ENCODE data around the gene POLR2L. TPM values are rescaled to one million over a fixed set of nuclear protein-coding genes. Genes with fewer than 3 reads are reported as not detected.

The POLR2L gene
- total RNA-seq, 1 donor from 2014 or later = 106 TPM

DNA sequence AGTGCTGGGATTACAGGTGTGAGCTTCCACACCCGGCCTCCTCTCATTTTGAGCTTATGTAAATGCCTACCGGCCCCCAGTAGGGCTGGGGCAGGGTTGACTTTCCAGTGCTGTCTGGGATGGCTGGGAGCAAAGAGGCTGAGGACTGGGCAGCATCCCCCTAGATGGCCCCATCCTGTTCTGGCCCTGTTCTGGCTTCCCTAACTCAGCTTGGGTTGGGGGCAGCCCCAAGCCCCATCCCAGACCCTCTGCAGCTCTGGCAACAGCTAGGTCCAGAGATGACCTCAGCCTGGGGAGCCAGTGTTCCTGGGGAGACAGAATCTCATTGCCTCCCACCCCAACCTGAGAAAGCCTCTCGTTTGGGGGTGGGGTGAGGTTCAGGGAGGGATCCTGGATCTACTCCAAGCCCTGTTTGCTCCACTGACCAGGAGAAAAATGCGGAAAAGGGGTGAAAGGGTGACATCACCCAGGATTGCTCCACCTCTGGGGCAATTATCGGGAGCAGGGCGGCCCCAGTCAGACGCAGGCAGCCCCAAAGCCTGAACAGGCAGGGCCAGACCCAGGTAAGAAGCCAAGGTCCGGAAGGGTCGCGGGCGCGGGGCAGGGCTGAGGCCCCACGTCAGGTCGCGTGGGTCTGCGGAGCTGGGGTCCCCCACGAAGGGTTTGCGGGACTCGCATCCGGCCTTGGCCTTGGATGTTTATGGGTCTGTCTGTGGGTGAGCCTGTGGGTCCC, 23.8 kb downstream of the POLR2L start, which contains the start of gene PNPLA2:
PNPLA2 (plus strand) TSS at position 519 of the 733 bp plus-strand sequence. CDS start 805 bp downstream, outside the sequence.
- peak within 1 kb of the TSS; percentile 79 for H3K4me3 Mint-ChIP-seq
- TF ChIP-seq, protein P1, sequence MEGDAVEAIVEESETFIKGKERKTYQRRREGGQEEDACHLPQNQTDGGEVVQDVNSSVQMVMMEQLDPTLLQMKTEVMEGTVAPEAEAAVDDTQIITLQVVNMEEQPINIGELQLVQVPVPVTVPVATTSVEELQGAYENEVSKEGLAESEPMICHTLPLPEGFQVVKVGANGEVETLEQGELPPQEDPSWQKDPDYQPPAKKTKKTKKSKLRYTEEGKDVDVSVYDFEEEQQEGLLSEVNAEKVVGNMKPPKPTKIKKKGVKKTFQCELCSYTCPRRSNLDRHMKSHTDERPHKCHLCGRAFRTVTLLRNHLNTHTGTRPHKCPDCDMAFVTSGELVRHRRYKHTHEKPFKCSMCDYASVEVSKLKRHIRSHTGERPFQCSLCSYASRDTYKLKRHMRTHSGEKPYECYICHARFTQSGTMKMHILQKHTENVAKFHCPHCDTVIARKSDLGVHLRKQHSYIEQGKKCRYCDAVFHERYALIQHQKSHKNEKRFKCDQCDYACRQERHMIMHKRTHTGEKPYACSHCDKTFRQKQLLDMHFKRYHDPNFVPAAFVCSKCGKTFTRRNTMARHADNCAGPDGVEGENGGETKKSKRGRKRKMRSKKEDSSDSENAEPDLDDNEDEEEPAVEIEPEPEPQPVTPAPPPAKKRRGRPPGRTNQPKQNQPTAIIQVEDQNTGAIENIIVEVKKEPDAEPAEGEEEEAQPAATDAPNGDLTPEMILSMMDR (conservative IDR thresholded peaks at IDR 0.05) = no peak

DNA sequence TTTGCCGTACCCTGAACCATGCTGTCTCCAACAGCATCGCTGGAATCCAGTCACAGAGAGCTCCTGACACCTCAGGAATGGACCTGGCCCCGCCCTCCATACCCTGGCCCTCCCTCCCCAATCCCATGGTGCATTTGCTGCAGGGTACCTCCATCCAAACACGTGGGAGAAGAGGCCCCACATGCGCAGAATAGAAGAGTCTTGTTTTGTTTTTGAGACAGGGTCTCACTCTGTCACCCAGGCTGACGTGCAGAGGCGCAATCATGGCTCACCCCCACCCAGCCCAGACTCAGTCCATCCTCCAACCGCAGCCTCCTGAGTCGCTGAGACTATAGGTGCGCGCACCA, 25.9 kb downstream of the POLR2L start:
- Mint-ChIP-seq H3K4me3 (no peak overlapping the region), H3K27me3 (no peaks in the 10 kb centered on the region), H3K4me1 (ENCODE audit: unreplicated experiment) (peaks cover 3% of the 10 kb centered on the region), H3K36me3 (no peaks in the 10 kb centered on the region), H3K27ac (peak overlapping the region; percentile 23), H3K9me3 (no peaks in the 10 kb centered on the region)
- DNase-seq (ENCODE audit: extremely low spot score, unreplicated experiment) = no peak
- TF ChIP-seq, protein P1 (conservative IDR thresholded peaks at IDR 0.05) = no peak

More for the DNA sequence above, 23.8 kb downstream of the POLR2L start, which contains the start of gene PNPLA2:
- Mint-ChIP-seq H3K36me3 (no peaks in the 10 kb centered on the region), H3K4me1 (ENCODE audit: unreplicated experiment) (no peaks in the 10 kb centered on the region), H3K9me3 (no peaks in the 10 kb centered on the region), H3K27me3 (no peaks in the 10 kb centered on the region), H3K27ac (no peak within 1 kb of the TSS)
- no peak for DNase-seq (ENCODE audit: extremely low spot score, unreplicated experiment)

DNA sequence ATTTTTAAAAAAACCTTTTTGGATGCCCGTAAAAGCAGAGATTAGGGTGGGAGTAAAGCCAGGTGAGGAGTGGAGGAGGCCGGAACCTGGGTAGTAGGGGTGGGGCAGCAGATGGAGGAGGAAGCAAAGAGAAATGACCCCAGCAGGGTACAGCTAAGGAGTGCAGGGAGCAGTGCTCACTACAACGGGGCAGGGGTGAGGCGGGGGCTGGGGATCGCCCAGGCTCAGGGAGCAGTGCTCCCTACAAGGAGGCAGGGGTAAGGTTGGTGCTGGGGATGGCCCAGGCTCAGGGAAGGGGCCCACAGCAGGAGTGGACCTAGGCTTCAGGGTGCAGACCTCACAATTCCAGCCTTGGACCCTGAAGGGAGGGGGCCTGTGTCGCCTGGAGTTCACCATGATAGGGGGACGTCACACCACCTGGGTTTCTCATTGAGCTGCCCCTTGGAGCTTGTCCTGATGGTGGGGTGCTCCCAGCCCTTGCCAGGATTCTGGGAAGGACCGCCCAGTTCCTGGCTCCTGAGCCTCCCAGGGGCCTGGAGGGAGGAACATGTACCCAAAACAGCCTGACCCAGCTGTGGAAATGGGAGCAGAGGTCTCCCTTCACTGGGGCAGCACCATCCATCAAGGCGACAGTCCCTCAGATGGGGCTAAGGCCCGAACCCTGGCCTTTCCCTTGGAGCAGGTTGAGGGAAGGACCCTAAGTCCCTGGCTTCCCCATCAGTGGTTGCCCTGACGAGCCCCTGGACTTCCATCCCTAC, 26.5 kb downstream of the POLR2L start:
- H3K36me3 Mint-ChIP-seq = no peaks in the 10 kb centered on the region

DNA sequence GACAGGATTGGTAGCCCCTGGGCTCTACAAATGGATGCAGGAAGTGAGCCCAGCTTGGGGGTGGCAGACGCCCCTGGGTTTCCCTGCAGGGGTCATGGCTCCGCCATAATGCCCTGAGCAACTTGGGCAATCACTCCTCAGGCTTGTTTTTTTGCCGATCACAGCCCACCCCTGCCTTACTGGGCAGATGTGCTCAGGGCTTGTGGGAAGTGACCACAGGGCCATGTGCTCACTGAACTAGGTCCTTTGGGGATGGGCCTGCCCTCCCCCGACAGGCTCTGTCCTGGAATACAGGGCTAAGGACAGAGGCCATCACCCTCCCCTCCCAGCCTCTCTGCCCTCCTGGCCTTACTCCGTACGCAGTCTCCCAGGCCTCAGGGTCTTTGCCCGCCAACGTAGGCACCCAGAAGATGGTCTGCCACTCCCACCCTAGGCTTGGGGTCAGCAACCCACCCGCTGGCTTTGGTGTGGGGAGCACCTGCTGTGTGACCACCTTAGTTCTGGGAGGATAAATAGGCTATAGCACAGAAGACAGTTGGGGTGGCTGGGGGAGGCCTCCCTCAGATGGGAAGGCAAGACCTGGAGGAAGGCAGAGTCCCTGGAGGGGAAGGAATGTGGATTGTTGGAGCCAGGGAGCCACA, 28.8 kb downstream of the POLR2L start:
- no peak for DNase-seq (ENCODE audit: extremely low spot score, unreplicated experiment)

More for the DNA sequence above, 26.5 kb downstream of the POLR2L start:
- Mint-ChIP-seq H3K4me3 (no peak overlapping the region), H3K27me3 (no peaks in the 10 kb centered on the region), H3K9me3 (no peaks in the 10 kb centered on the region), H3K27ac (peak overlapping the region; percentile 23), H3K4me1 (ENCODE audit: unreplicated experiment) (peaks cover 8% of the 10 kb centered on the region)
- no peak for DNase-seq (ENCODE audit: extremely low spot score, unreplicated experiment)
- TF ChIP-seq, protein P1 (conservative IDR thresholded peaks at IDR 0.05) = no peak

DNA sequence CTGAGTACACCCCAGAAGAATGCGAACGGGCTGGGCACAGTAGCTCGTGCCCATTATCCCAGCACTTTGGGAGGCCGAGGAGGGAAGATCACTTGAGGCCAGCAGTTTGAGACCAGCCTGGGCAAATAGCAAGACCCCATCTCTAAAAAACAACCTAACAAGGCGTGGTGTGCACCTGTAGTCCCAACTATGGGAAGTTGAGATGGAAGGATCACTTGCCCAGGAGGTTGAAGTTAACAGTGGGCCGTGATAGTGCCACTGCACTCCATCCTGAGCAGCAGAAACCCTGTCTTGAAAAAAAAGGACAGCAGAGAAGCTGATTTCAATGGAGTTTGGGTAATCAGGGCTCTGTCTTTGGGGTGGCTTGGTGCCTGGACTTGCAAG, 29.3 kb downstream of the POLR2L start:
- no peak overlapping the region for H3K27ac Mint-ChIP-seq
- H3K36me3 Mint-ChIP-seq = no peaks in the 10 kb centered on the region
- H3K4me3 Mint-ChIP-seq = no peak overlapping the region
- no peaks in the 10 kb centered on the region for H3K9me3 Mint-ChIP-seq
- TF ChIP-seq, protein P1 (conservative IDR thresholded peaks at IDR 0.05) = no peak
- no peak for DNase-seq (ENCODE audit: extremely low spot score, unreplicated experiment)
- H3K27me3 Mint-ChIP-seq = no peaks in the 10 kb centered on the region
- H3K4me1 Mint-ChIP-seq (ENCODE audit: unreplicated experiment) = peaks cover 10% of the 10 kb centered on the region

More for the DNA sequence above, 28.8 kb downstream of the POLR2L start:
- Mint-ChIP-seq H3K27ac (no peak overlapping the region), H3K36me3 (no peaks in the 10 kb centered on the region), H3K4me1 (ENCODE audit: unreplicated experiment) (peaks cover 10% of the 10 kb centered on the region), H3K9me3 (no peaks in the 10 kb centered on the region), H3K4me3 (no peak overlapping the region), H3K27me3 (no peaks in the 10 kb centered on the region)
- TF ChIP-seq, protein P1 (conservative IDR thresholded peaks at IDR 0.05) = no peak

All from type B pancreatic cell (in vitro differentiated cells).